ENCODE results near the gene ADAMTSL2. TPM values are rescaled to one million over a fixed set of nuclear protein-coding genes. Genes with fewer than 3 reads are reported as not detected.
A peak's percentile ranks its signal among the peaks of the same experiment; 100 is the strongest.

ADAMTSL2 gene
- total RNA-seq, 2 donors from 2014 or later: 4.9 to 27.7 TPM

- no peak for TF ChIP-seq CTCF (IDR thresholded peaks at IDR 0.05)
- H3K36me3 ChIP-seq: peaks cover 1% of the 10 kb centered on the region
- H3K27ac ChIP-seq: no peak overlapping the region
- H3K27me3 ChIP-seq: no peaks in the 10 kb centered on the region
- no peak for DNase-seq (ENCODE audit: low spot score)
- H3K4me3 ChIP-seq: no peak overlapping the region
- peaks cover 0 to 36% of the 10 kb centered on the region in 2 donors for H3K4me1 ChIP-seq
- H3K9me3 ChIP-seq: no peaks in the 10 kb centered on the region
Measured at GRCh38 chr9:133574771-133575170, 40.3 kb downstream of the ADAMTSL2 start.

DNA sequence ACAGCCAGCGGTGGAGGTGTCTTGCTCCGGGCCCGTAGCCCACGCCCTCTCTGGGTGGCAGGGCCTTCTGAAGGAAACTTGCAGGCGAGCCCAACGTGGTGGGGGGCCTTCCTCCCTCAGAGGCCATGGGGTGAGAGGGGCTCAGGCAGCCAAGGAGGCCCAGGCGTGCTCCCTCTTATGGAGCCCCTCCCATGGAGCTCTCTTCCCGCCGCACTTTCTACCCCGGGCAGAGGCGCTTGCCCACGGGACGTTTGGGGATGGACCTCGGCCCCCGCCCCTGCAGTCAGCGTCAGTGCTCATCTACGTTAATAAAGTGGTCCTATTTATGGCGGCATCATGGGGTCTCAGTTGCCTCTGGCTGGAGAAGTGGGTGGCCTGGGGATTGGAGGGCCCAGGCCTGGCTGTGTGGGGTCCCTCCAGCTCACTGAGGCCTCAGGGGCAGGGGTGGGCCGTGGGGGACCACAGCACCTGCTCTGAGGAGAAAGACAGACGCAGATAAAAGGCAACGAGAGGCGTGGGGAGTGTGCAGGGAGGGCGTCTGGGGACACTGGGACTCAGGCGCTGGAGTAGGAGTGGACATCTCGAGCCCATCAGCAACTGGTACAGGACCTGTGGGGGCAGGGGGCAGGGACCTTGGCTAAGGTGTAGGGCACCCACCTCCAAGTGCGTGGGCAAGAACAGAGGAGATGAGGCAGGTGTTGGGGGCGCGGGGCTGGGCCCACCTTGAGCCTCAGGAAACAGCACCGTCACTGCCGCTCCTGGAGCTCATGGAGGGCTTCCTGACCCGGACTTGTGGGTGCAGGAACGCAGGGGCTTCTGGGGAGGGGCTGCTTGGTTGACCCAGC lies 40.9 kb downstream of the ADAMTSL2 start:
- peaks cover 0 to 36% of the 10 kb centered on the region in 2 donors for H3K4me1 ChIP-seq

GRCh38 chr9:133576031-133576874 lies 41.7 kb downstream of the ADAMTSL2 start:
- peak overlapping the region in 1 of 2 donors; percentile 8 for H3K4me3 ChIP-seq
- peak overlapping the region in 1 of 2 donors; percentile 50 for H3K27ac ChIP-seq
- DNase-seq (ENCODE audit: low spot score): no peak
- no peak for TF ChIP-seq CTCF (IDR thresholded peaks at IDR 0.05)
- no peaks in the 10 kb centered on the region for H3K27me3 ChIP-seq
- no peaks in the 10 kb centered on the region for H3K9me3 ChIP-seq
- no peaks in the 10 kb centered on the region for H3K36me3 ChIP-seq
- H3K4me1 ChIP-seq: peaks cover 0 to 39% of the 10 kb centered on the region in 2 donors

More for the DNA sequence above, 40.9 kb downstream of the ADAMTSL2 start:
- Histone ChIP-seq H3K9me3 (no peaks in the 10 kb centered on the region), H3K36me3 (no peaks in the 10 kb centered on the region), H3K27ac (no peak overlapping the region), H3K4me3 (no peak overlapping the region), H3K27me3 (no peaks in the 10 kb centered on the region)
- TF ChIP-seq CTCF (IDR thresholded peaks at IDR 0.05): no peak
- no peak for DNase-seq (ENCODE audit: low spot score)

DNA sequence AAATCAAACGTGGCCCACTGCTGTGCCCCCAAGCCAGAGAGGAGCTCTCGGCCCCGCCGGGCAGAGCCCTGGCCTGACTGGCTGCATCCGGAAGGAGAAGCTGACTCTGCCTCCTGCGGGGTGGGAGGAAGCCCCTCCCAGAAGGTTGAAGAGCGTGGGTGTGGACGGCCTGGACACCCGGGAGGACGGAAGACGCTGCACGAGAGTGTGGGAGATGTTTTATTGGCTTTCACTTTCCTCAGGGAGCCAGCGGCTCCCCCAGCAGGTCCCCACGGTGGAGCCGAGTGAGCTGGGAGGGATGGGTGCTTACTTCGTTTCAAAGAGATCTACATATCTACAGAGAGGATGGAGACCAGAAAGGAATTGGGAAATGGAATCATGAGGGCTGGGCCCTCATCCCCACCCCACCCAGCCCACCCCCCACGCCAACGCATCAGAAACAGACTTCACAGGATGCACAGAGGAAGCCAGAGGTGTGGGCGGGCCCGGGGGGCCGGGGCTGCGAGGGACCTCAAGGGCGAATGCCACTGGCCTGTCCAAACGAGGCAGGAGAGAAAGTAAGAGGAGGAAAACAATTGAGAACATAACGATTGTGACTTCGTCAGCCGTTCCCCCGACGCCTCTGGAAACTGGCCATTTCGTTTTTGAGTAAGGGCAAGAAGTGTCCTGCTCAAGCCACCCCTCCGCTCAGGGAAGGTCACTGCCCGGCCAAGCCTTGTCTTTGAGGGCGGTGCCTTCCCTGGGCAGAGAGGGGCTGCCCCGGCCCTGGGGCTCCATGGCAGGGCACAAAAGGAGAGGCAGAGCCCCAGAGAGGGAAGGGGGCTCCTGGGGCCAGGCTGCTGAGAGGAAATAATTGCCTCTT lies 42.6 kb downstream of the ADAMTSL2 start:
- no peak for DNase-seq (ENCODE audit: low spot score)
- Histone ChIP-seq H3K4me3 (peak overlapping the region in 1 of 2 donors; percentile 8), H3K27ac (peak overlapping the region in 1 of 2 donors; percentile 50), H3K9me3 (no peaks in the 10 kb centered on the region), H3K36me3 (no peaks in the 10 kb centered on the region), H3K27me3 (no peaks in the 10 kb centered on the region), H3K4me1 (peaks cover 0 to 44% of the 10 kb centered on the region in 2 donors)
- TF ChIP-seq CTCF (IDR thresholded peaks at IDR 0.05): no peak

DNA sequence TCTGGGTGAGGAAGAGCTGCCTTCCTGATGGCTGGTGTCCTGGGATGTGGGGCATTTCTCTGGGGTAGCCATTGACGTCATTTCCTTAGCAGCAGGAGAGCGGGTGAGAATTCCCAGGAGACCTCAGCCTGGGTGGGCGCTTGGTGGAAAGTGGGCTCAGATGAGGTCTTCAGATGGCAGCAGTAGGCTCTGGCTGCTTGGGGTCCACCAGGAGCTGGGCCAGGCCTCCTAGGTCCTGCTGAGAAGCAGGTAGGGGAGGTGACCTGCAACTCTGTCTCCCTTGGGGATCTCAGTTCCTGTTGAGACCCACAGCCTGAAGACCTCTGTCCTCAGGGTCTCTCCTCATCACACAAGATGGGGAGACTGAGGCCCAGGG lies 43.2 kb downstream of the ADAMTSL2 start:
- no peaks in the 10 kb centered on the region for H3K27me3 ChIP-seq
- H3K36me3 ChIP-seq: no peaks in the 10 kb centered on the region
- DNase-seq (ENCODE audit: low spot score): no peak
- TF ChIP-seq CTCF (IDR thresholded peaks at IDR 0.05): no peak
- no peak overlapping the region for H3K4me3 ChIP-seq
- H3K4me1 ChIP-seq: peaks cover 0 to 44% of the 10 kb centered on the region in 2 donors
- no peaks in the 10 kb centered on the region for H3K9me3 ChIP-seq
- peak overlapping the region in 1 of 2 donors; percentile 50 for H3K27ac ChIP-seq
